DND-41 (cell line): ENCODE results near the gene CHST14.

ENCODE experiments used
- ATAC-seq: fragments of 200-7000 bp; cut with Tn5 transposase; 3 replicates; pipeline ENCODE4 v1.9.1; 2021; ENCODE audit warnings: low read depth; ENCODE audit not compliant: insufficient read depth
- DNase-seq: peaks from one replicate; pipeline ENCODE4 v3.0.0-alpha.2; 2020
- H2AFZ ChIP-seq: 2 replicates; pipeline ENCODE4 v1.6.0; 2012; ENCODE audit warnings: low read depth, low read length
- H3K27ac ChIP-seq: 2 replicates; pipeline ENCODE4 v1.5.1; 2012; ENCODE audit warnings: low read length, inconsistent platforms
- H3K27me3 ChIP-seq: fragments of 200-600 bp; sonication (generic); 2 replicates; pipeline ENCODE4 v1.6.0; 2012; ENCODE audit warnings: low read length, mild to moderate bottlenecking, inconsistent platforms; ENCODE audit not compliant: insufficient read depth, poor library complexity
- H3K36me3 ChIP-seq: 2 replicates; pipeline ENCODE4 v1.5.1; 2012; ENCODE audit warnings: low read length, inconsistent platforms; ENCODE audit not compliant: insufficient read depth
- H3K4me1 ChIP-seq: 2 replicates; pipeline ENCODE4 v1.5.1; 2012; ENCODE audit warnings: mild to moderate bottlenecking, low read length; ENCODE audit not compliant: insufficient read depth
- H3K4me2 ChIP-seq: 2 replicates; pipeline ENCODE4 v1.6.0; 2012; ENCODE audit warnings: mild to moderate bottlenecking, moderate library complexity, low read length, inconsistent platforms; ENCODE audit not compliant: insufficient read depth
- H3K4me3 ChIP-seq, 2 experiments: fragments of 200-600 bp in 1 of 2; shearing (Covaris generic) in 1 of 2; 2 replicates each; pipeline ENCODE4 v1.5.1; 2012 to 2016; ENCODE audit warnings: inconsistent platforms in 2 of 2, low read length in 2 of 2, mild to moderate bottlenecking in 2 of 2, low read depth in 1 of 2, moderate library complexity in 1 of 2
- H3K79me2 ChIP-seq: 2 replicates; pipeline ENCODE4 v1.6.0; 2012; ENCODE audit warnings: low read length, inconsistent platforms; ENCODE audit not compliant: insufficient read depth
- H3K9ac ChIP-seq: 2 replicates; pipeline ENCODE4 v1.6.0; 2012; ENCODE audit warnings: low read depth, mild to moderate bottlenecking, inconsistent platforms, low read length, moderate library complexity
- H3K9me3 ChIP-seq: 2 replicates; pipeline ENCODE4 v1.5.1; 2012; ENCODE audit warnings: low read length, moderate library complexity, mild to moderate bottlenecking, inconsistent platforms; ENCODE audit not compliant: insufficient read depth, severe bottlenecking
- H4K20me1 ChIP-seq: 2 replicates; pipeline ENCODE4 v1.6.0; 2012; ENCODE audit warnings: low read length; ENCODE audit not compliant: insufficient read depth
- EZH2 ChIP-seq: IDR thresholded peaks from 3 replicates; pipeline ENCODE4 v1.6.1; 2012; ENCODE audit warnings: borderline replicate concordance, low read depth, mild to moderate bottlenecking, moderate library complexity, low read length, inconsistent platforms; ENCODE audit not compliant: severe bottlenecking
- TF ChIP-seq, protein P1 (sequence below): IDR thresholded peaks from 2 replicates; pipeline ENCODE4 v1.5.1; 2012; ENCODE audit warnings: borderline replicate concordance, low read length, moderate library complexity, mild to moderate bottlenecking; ENCODE audit not compliant: poor library complexity, severe bottlenecking; ENCODE audit errors: extremely low read depth

CHST14 gene

DNA sequence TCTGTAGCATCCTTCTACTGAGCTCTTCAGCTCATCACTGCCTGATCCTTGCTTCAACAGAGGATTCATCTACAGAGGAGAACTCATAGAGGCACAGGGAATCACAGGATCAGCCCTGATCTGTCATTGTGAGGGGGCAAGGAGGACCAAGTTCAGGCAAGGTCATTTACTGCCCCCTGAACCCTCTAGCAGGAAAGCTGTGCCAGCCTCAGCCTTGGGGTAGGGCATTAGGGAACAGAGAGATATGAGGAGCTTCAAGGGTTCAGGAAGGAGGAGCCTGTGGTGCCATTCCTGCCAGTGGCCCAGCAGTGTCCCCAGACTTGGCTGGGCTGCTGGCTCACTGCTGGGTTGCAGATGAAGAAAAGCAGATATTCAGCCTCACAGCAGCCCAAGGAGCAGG lies 8.2 kb downstream of the CHST14 start:
- H4K20me1 ChIP-seq = no peaks in the 10 kb centered on the region
- ATAC-seq (no peak), DNase-seq (no peak)
- H3K27ac ChIP-seq = no peak overlapping the region
- H3K4me3 ChIP-seq = no peak overlapping the region
- no peaks in the 10 kb centered on the region for H3K79me2 ChIP-seq
- no peaks in the 10 kb centered on the region for H3K4me1 ChIP-seq
- H2AFZ ChIP-seq = no peak overlapping the region
- no peak overlapping the region for H3K9ac ChIP-seq
- TF ChIP-seq, protein P1, sequence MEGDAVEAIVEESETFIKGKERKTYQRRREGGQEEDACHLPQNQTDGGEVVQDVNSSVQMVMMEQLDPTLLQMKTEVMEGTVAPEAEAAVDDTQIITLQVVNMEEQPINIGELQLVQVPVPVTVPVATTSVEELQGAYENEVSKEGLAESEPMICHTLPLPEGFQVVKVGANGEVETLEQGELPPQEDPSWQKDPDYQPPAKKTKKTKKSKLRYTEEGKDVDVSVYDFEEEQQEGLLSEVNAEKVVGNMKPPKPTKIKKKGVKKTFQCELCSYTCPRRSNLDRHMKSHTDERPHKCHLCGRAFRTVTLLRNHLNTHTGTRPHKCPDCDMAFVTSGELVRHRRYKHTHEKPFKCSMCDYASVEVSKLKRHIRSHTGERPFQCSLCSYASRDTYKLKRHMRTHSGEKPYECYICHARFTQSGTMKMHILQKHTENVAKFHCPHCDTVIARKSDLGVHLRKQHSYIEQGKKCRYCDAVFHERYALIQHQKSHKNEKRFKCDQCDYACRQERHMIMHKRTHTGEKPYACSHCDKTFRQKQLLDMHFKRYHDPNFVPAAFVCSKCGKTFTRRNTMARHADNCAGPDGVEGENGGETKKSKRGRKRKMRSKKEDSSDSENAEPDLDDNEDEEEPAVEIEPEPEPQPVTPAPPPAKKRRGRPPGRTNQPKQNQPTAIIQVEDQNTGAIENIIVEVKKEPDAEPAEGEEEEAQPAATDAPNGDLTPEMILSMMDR = no peak
- TF ChIP-seq EZH2 = no peak
- H3K4me2 ChIP-seq = no peak overlapping the region
- no peaks in the 10 kb centered on the region for H3K36me3 ChIP-seq
- H3K27me3 ChIP-seq = no peaks in the 10 kb centered on the region
- no peaks in the 10 kb centered on the region for H3K9me3 ChIP-seq

DNA sequence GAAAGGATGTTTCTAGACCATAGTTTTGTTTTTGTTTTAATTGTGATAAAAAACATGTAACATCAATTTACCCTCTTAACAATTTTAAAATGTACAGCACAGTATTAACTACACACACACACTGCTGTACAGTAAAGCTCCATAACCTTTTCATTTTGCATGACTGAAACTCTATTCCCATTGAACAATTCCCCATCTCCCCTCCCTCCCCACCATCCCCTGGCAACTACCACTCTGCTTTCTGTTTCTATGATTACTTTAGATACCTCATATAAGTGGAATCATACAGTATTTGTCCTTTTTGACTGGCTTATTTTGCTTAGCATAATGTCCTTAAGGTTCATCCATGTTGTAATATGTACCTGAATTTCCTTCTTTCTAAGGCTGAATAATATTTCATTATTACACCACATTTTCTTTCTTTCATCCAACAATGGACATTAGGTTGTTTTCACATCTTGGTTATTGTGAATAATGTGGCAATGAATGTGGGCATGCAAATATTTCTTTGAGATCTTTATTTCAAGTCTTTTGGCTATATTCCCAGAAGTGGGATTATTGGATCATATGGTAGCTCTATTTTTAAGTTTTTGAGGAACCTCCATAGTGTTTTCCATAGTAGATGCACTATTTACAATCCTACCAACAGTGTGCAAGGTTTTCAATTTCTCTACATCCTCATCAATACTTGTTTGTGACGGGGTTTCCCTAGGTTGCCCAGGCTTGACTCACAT lies 10.7 kb downstream of the CHST14 start:
- Histone ChIP-seq H3K27ac (no peak overlapping the region), H3K4me1 (no peaks in the 10 kb centered on the region), H3K4me3 (no peak overlapping the region), H3K36me3 (no peaks in the 10 kb centered on the region), H3K4me2 (no peak overlapping the region), H3K27me3 (no peaks in the 10 kb centered on the region), H2AFZ (no peak overlapping the region), H4K20me1 (no peaks in the 10 kb centered on the region), H3K79me2 (no peaks in the 10 kb centered on the region), H3K9me3 (no peaks in the 10 kb centered on the region), H3K9ac (no peak overlapping the region)
- no peak for ATAC-seq
- DNase-seq = no peak
- no peak for TF ChIP-seq EZH2
- TF ChIP-seq, protein P1 = no peak

DNA sequence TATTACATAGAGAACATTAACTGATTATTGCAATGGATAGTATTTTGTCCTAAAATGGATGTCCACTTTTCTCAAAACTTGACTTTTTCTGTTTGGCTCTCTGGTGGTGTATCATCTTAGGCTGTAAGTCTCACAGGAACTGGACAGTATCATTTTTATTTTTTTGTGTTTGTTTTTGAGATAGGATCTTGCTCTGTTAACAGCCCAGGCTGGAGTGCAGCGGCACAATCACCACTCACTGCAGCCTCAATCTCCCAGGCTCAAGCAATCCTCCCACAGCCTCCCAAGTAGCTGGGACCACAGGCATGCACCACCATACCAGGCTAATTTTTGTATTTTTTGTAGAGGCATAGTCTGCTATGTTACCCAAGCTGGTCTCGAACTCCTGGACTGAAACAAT lies 13.1 kb downstream of the CHST14 start:
- Histone ChIP-seq H4K20me1 (no peaks in the 10 kb centered on the region), H3K4me1 (no peaks in the 10 kb centered on the region), H3K4me3 (no peak overlapping the region), H3K27me3 (no peaks in the 10 kb centered on the region), H3K4me2 (no peak overlapping the region), H3K36me3 (no peaks in the 10 kb centered on the region), H2AFZ (no peak overlapping the region), H3K79me2 (no peaks in the 10 kb centered on the region), H3K9ac (no peak overlapping the region), H3K9me3 (no peaks in the 10 kb centered on the region), H3K27ac (no peak overlapping the region)
- ATAC-seq = no peak
- TF ChIP-seq, protein P1 = no peak
- no peak for TF ChIP-seq EZH2
- no peak for DNase-seq
